Small intestine (tissue), 7 donors: ENCODE data around the gene NCKAP5. TPM values are rescaled to one million over a fixed set of nuclear protein-coding genes. Genes with fewer than 3 reads are reported as not detected.

Experiments used
- DNase-seq, 2 donors: peaks; one replicate each; pipeline versions ENCODE4 v3.0.0 to v3.0.0-alpha.2; 2013
- FAIRE-seq: peaks from 2 replicates; lab custom pipeline; 2012; peaks lifted over from hg19 to GRCh38; lab: Jason Lieb, UNC
- H3K27ac ChIP-seq, 3 donors: one replicate each; pipeline ENCODE4 v1.5.1; 2013; ENCODE audit warnings: low read length in 2 of 3, mild to moderate bottlenecking in 2 of 3, control low read depth in 1 of 3, inconsistent platforms in 1 of 3, low read depth in 1 of 3, moderate library complexity in 1 of 3
- H3K27me3 ChIP-seq, 3 donors: one replicate each; pipeline ENCODE4 v1.6.1; 2013; ENCODE audit warnings: low read length in 3 of 3, inconsistent platforms in 1 of 3; ENCODE audit not compliant: control insufficient read depth in 3 of 3, insufficient read depth in 3 of 3
- H3K36me3 ChIP-seq, 3 donors: one replicate each; pipeline ENCODE4 v1.6.1; 2013; ENCODE audit warnings: low read length in 3 of 3, inconsistent platforms in 1 of 3, low read depth in 1 of 3, mild to moderate bottlenecking in 1 of 3, moderate library complexity in 1 of 3; ENCODE audit not compliant: control insufficient read depth in 3 of 3, insufficient read depth in 2 of 3
- H3K4me1 ChIP-seq, 3 donors: one replicate each; pipeline ENCODE4 v1.6.1; 2013; ENCODE audit warnings: low read length in 2 of 3, inconsistent platforms in 1 of 3, low read depth in 1 of 3, mild to moderate bottlenecking in 1 of 3, moderate library complexity in 1 of 3; ENCODE audit not compliant: control insufficient read depth in 3 of 3, insufficient read depth in 2 of 3
- H3K4me3 ChIP-seq, 3 donors: one replicate each; pipeline ENCODE4 v1.5.1; 2013; ENCODE audit warnings: low read length in 3 of 3, control low read depth in 1 of 3, inconsistent platforms in 1 of 3, low read depth in 1 of 3, mild to moderate bottlenecking in 1 of 3, moderate library complexity in 1 of 3
- H3K9me3 ChIP-seq, 2 donors: one replicate each; pipeline ENCODE4 v1.6.1; 2013; ENCODE audit warnings: low read depth in 1 of 2, low read length in 1 of 2; ENCODE audit not compliant: control insufficient read depth in 2 of 2, insufficient read depth in 1 of 2
- WGBS, 3 donors: extraction: QIAGEN DNeasy Blood & Tissue Kit; methylation state at CpG; one replicate each; pipeline ENCODE4 v1.1.7; 2013; 5-methylcytosine and 5-hydroxymethylcytosine counted together
- polyA plus RNA-seq, 4 donors: library from polyadenylated mRNA; stranded (reverse) in 3 of 4; unstranded in 1 of 4; fragments of 200-250 nt in 3 of 4; fragments of 120-200 nt in 1 of 4; gene quantifications; one replicate each; pipeline versions ENCODE4 v1.2.1 to v1.2.3, GENCODE V29; 2013
- donor health status: healthy with polysubstance abuse.
- donor health status: control.
- donor health status: control.
- donor health status: Bipolar disorder and iron deficiency.
- donor health status: healthy.

The NCKAP5 gene
- polyA plus RNA-seq, 4 donors: 0.52 to 7.8 (median 6.5) TPM

DNA sequence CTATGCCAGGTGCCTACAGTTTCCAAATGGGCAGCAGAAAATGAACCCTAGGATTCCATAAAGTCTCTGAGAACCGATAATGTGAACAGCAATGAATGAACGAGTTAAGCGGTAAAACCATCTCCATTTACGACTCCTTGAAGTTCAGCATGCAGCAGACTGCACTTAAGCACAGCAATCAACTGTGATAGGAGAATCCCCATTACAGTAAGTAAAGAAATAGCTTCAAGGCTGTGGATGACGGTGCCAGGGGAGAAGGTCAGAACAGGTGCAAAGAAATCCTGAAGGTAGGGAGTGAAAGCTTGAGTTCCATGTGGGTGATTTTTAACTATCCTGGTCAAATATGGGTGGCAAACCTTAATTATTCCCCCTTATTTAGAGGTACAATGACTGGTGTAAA is 444.4 kb downstream of the NCKAP5 start:
- 26 to 67% (median 54%) methylated on average over 5 of the region's 5 CpGs for WGBS, 3 donors
- Histone ChIP-seq H3K9me3 (no peaks in the 10 kb centered on the region), H3K27ac (no peak overlapping the region), H3K4me1 (no peaks in the 10 kb centered on the region), H3K4me3 (no peak overlapping the region), H3K27me3 (no peaks in the 10 kb centered on the region), H3K36me3 (no peaks in the 10 kb centered on the region)
- DNase-seq (no peak), FAIRE-seq (no peak)

DNA sequence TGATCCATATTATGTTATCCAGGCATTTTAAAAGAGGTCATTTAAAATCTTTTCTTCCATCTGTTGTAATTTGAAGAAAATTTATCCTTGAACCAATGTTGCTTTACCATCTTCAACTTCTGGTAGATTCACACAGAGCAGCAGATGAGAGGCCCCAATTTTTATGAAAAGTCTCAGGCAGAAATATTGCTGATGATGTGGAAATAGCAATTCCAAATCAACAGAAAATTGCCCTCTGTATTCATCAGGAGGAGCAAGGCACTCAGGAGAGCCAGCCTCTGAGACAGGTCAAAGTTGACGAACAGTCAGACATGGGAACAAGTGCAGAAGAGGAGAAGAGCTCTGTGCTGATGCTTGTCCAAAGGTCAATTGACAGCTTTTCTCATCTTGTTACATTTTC is 444.9 kb downstream of the NCKAP5 start:
- 87 to 91% (median 90%) methylated on average over 1 of the region's 1 CpG for WGBS, 3 donors
- DNase-seq: no peak
- Histone ChIP-seq H3K4me1 (no peaks in the 10 kb centered on the region), H3K27ac (no peak overlapping the region), H3K9me3 (no peaks in the 10 kb centered on the region), H3K4me3 (no peak overlapping the region), H3K27me3 (no peaks in the 10 kb centered on the region), H3K36me3 (no peaks in the 10 kb centered on the region)
- FAIRE-seq: no peak

DNA sequence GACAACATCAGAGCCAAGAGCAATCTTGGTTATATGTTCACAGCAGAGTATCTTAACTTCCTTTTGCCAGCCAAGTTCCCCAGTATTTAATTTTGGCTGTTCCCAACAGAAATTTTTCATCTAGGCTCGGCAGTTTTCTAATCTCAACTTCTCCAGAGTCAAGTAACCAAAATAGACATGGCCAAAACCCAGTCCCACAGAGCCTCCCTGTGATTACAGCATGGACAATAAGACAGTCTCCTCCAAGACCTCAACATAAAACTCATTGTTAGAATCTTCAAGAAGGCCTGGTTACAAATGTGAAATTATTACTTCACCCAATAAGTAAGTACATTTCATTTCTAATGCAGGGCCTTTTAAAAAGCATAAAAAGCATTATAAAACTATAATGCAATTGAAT is 445.7 kb downstream of the NCKAP5 start:
- Histone ChIP-seq H3K36me3 (no peaks in the 10 kb centered on the region), H3K27ac (no peak overlapping the region), H3K27me3 (no peaks in the 10 kb centered on the region), H3K4me3 (no peak overlapping the region), H3K9me3 (no peaks in the 10 kb centered on the region), H3K4me1 (no peaks in the 10 kb centered on the region)
- FAIRE-seq: no peak
- 40 to 69% (median 54%) methylated on average over 1 of the region's 1 CpG for WGBS, 3 donors
- no peak for DNase-seq

DNA sequence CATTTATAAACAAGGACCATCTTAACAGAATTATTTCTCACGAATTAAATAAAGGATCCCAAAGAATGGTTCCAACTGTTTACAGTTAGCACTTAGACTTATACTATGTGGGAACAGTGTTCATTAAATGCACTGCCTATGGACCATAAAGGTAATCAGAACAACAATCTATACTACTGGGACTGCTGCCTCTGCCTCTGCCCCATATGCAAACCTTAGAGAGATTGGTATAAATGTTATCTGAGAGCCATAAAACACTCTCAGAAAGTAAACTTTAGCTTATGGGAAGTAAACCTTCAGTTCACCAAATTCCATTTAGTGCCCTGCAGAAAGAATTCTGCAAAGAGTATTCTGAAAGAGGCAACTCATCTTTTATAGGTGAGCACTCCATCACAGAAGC is 448.0 kb downstream of the NCKAP5 start:
- no peak overlapping the region for H3K27ac ChIP-seq
- FAIRE-seq (no peak), DNase-seq (no peak)
- WGBS, 3 donors: 20 to 32% (median 24%) methylated on average over 1 of the region's 1 CpG
- no peak overlapping the region for H3K4me3 ChIP-seq
- H3K27me3 ChIP-seq: no peaks in the 10 kb centered on the region
- H3K4me1 ChIP-seq: no peaks in the 10 kb centered on the region
- no peaks in the 10 kb centered on the region for H3K36me3 ChIP-seq
- H3K9me3 ChIP-seq: no peaks in the 10 kb centered on the region

DNA sequence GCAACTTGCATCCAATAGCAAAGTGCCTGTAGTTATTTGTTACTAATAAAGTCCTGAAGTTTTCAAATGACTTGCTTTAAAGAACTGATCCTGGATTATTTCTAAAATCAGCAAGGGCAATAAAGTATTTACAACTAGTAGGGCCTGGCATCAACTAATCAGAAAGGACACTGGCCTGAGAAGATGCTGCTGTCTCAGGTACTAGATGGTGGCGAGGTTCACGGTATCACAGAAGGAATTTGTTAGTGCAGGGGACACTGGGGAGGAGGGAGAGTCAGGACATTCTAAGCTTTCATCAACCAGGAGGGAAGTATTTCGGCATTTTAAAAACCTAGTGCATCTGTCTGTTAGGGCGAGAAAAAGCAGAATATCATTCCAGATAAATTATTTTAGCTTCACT is 458.1 kb downstream of the NCKAP5 start:
- DNase-seq: no peak
- Histone ChIP-seq H3K27ac (no peak overlapping the region), H3K9me3 (no peaks in the 10 kb centered on the region), H3K4me3 (no peak overlapping the region), H3K27me3 (no peaks in the 10 kb centered on the region), H3K36me3 (no peaks in the 10 kb centered on the region), H3K4me1 (no peaks in the 10 kb centered on the region)
- FAIRE-seq: no peak
- 86 to 94% (median 87%) methylated on average over 4 of the region's 4 CpGs for WGBS, 3 donors

DNA sequence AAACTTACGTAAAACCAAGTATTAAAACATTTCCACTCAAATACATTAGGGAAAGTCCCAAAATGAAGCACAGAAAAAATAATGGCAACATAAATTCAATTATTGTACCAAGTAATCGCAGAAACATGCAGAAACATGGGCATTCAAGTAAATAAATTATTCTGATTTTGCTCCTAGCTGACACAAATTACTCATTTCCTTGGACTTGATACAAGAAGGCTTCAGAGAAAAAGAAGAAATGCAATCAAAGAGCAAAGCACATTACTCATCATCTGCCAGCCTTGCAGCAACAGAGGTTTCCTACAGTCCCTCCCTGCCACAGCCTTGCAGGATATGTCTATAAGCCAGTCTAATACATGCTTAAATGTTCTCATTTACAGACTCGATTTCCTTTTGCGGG is 458.5 kb downstream of the NCKAP5 start:
- H3K36me3 ChIP-seq: no peaks in the 10 kb centered on the region
- WGBS, 3 donors: 88 to 94% (median 91%) methylated on average over 4 of the region's 4 CpGs
- no peak overlapping the region for H3K4me3 ChIP-seq
- H3K4me1 ChIP-seq: no peaks in the 10 kb centered on the region
- DNase-seq (no peak), FAIRE-seq (no peak)
- no peaks in the 10 kb centered on the region for H3K27me3 ChIP-seq
- no peak overlapping the region for H3K27ac ChIP-seq
- H3K9me3 ChIP-seq: no peaks in the 10 kb centered on the region

DNA sequence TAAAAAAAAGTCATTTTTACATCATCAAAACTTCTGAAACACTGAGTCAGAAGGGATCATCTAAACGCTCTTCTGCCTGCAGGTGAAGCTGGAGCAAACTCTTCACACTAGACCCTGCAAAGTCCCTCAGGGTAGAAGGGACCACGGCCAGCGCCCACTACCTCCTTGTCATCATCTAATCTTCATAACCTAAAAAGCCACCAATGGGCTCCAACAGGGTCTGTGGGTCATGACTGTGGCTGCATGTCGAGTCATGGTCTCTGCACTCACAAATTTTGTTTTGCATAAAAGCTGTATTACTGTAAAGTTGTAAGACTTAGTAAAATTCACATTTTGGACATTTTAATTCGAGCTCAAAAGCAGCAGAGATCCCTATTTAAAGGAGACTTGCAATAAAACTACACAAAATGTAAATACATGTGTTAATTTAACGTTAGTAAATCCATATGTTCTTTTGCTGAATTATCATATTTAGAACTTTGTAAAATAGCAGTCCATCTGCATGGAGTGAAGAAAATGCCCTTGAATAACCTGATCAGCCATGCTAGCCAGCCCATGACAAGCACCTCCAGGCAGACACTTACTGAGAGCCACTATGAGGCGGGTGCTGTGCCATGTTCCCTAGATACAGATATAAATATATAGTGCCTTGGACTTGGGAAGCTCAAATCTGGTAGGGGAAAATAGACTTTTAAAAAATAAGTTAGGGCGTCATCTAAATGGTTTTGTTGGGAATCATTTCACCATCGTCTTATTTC is 461.0 kb downstream of the NCKAP5 start:
- no peak for DNase-seq

DNA sequence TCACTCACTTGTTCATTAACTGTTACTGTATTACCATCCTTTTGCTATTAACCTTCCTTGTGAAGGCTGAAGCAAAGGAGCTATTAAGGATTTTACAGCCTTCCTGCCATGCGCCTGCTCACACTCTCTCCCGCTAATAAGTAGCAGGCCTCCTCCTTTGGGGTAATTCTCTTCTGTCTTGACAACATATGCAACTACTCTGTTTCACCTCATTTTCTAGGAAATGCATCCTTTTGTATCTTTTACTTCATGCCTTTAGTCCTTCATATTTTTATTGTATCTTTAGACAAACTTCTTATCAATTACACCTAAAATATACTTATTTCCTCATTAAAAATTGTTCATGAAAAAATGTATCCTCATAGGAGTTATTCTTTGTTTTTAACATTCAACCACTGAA is 463.4 kb downstream of the NCKAP5 start:
- no peaks in the 10 kb centered on the region for H3K4me1 ChIP-seq
- H3K27ac ChIP-seq: no peak overlapping the region
- DNase-seq (no peak), FAIRE-seq (no peak)
- no peaks in the 10 kb centered on the region for H3K36me3 ChIP-seq
- no peaks in the 10 kb centered on the region for H3K27me3 ChIP-seq
- 88 to 92% (median 89%) methylated on average over 2 of the region's 2 CpGs for whole genome bisulfite sequencing, 3 donors
- H3K4me3 ChIP-seq: no peak overlapping the region
- no peaks in the 10 kb centered on the region for H3K9me3 ChIP-seq

More for the DNA sequence above, 461.0 kb downstream of the NCKAP5 start:
- H3K9me3 ChIP-seq: no peaks in the 10 kb centered on the region
- no peaks in the 10 kb centered on the region for H3K27me3 ChIP-seq
- no peaks in the 10 kb centered on the region for H3K4me1 ChIP-seq
- H3K4me3 ChIP-seq: no peak overlapping the region
- H3K27ac ChIP-seq: no peak overlapping the region
- WGBS, 3 donors: 77 to 82% (median 78%) methylated on average over 9 of the region's 9 CpGs
- no peak for FAIRE-seq
- H3K36me3 ChIP-seq: no peaks in the 10 kb centered on the region

DNA sequence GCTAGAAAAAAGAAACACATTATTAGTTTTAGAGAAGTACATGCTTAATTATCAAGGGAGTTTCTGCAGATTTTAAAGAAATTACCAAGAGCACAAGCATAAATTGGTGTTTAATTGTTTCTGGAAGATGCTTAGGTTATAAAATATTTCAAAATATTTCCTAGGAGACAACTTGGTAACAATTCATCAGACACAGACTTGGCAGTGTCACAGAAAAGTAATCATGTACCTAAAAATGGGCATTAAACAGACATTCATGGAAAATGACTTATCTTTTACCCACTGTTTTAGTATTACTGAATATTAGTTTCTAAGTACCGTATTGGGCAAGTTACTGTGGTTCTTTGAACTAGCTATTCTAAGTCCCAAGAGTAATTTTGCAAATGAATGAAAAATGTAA is 469.5 kb downstream of the NCKAP5 start:
- 77 to 95% (median 80%) methylated on average over 1 of the region's 1 CpG for WGBS, 3 donors
- Histone ChIP-seq H3K36me3 (no peaks in the 10 kb centered on the region), H3K27ac (no peak overlapping the region), H3K4me1 (no peaks in the 10 kb centered on the region), H3K9me3 (no peaks in the 10 kb centered on the region), H3K27me3 (no peaks in the 10 kb centered on the region), H3K4me3 (no peak overlapping the region)
- no peak for DNase-seq
- no peak for FAIRE-seq
